SK-N-MC (cell line): Measurements from ENCODE around the gene MESD.

ENCODE experiments used
- EZH2 ChIP-seq: fragments of 200-600 bp; sonication (generic); IDR thresholded peaks from one replicate; pipeline ENCODE4 v1.6.1; 2017; ENCODE audit warnings: antibody characterized with exemption
- FOXP2 ChIP-seq: optimal IDR thresholded peaks from 2 replicates; pipeline ENCODE3; 2011; ENCODE audit warnings: mild to moderate bottlenecking, moderate library complexity; ENCODE audit not compliant: insufficient read depth; ENCODE audit errors: extremely low read length, control extremely low read depth
- POLR2AphosphoS5 ChIP-seq: IDR thresholded peaks from 2 replicates; pipeline ENCODE4 v1.6.1; 2012; ENCODE audit warnings: mild to moderate bottlenecking, low read depth, low read length, borderline replicate concordance

DNA sequence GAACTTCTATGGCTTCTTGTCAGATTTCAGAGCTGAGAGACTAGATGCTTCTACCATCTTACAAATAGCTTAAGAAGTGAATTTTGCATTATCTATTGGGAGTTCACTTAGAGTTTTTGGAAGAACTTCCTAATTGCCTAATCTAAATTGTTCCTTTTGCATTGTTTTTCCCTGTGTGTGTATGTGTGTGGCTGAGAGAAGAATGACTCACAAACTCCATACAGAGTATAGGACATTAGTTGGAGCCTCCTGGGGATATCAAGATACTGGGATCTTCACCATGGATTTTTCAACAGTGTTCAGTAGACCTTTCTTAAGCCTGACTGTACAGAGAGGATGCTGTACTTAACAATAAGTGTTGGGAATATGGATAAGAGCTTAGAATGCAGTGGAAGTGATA lies 22.0 kb upstream of the MESD start:
- TF ChIP-seq POLR2AphosphoS5 (no peak), EZH2 (no peak), FOXP2 (no peak)
